ENCODE results near the gene FKRP. TPM values are rescaled to one million over a fixed set of nuclear protein-coding genes. Genes with fewer than 3 reads are reported as not detected.

The FKRP gene
- total RNA-seq = 10 to 100 TPM; 12.3 to 15.5 TPM

GRCh38 chr19:46745521-46746280 lies at the start of gene FKRP:
TSS of gene FKRP (plus strand) at chr19:46746057. CDS start at chr19:46755451, 9,394 bp downstream.

GRCh38 chr19:46717034-46717715 lies 28.7 kb upstream of the FKRP start, which contains the start of gene PRKD2:
TSS of gene PRKD2 (minus strand) at chr19:46717114. CDS start at chr19:46716370, 744 bp downstream.

GRCh38 chr19:46746281-46747057 lies 612 bp downstream of the FKRP start, which contains the start of gene STRN4:
TSS of gene STRN4 (minus strand) at chr19:46746450. CDS start at chr19:46746430, 20 bp downstream.

GRCh38 chr19:46788262-46788967 lies 42.6 kb downstream of the FKRP start, which contains the start of gene SLC1A5:
TSS of gene SLC1A5 (minus strand) at chr19:46788594. CDS start at chr19:46787965, 629 bp downstream.

Small RNA genes lying within 50 kb of the gene (small RNA-seq; reads per million reads assigned to genes)
- 0 to 0.04 reads per million in 2 donors for gene MIR320E
- 0 reads per million in 2 donors for gene RF00019

Other genes with a start within 250 kb of the FKRP start
- 100 to 1,000 TPM; 131 to 144 TPM for gene CALM3, start 144.7 kb upstream of the FKRP start, total RNA-seq
- gene PTGIR, start 121.0 kb upstream of the FKRP start, total RNA-seq = not detected
- not detected for gene GNG8, start 109.9 kb upstream of the FKRP start, total RNA-seq
- under 1 TPM; 0.33 to 0.34 TPM for gene DACT3, start 84.9 kb upstream of the FKRP start, total RNA-seq
- gene PRKD2, start 28.9 kb upstream of the FKRP start, total RNA-seq = 1 to 10 TPM; 4.1 to 9.7 TPM
- 10 to 100 TPM; 80.6 to 90.9 TPM for gene STRN4, start 393 bp downstream of the FKRP start, total RNA-seq
- 10 to 100 TPM; 14.1 to 53.6 TPM for gene SLC1A5, start 42.5 kb downstream of the FKRP start, total RNA-seq
- 100 to 1,000 TPM; 128 to 182 TPM for gene AP2S1, start 104.8 kb downstream of the FKRP start, total RNA-seq
- gene ARHGAP35, start 114.9 kb downstream of the FKRP start, total RNA-seq = 10 to 100 TPM; 25.0 to 27.9 TPM